ENCODE results near the gene SLITRK3. TPM values are rescaled to one million over a fixed set of nuclear protein-coding genes. Genes with fewer than 3 reads are reported as not detected.

SLITRK3 gene
- polyA plus RNA-seq, 3 donors = not detected

Other genes with a start within 250 kb of the SLITRK3 start
- gene SI, start 117.9 kb downstream of the SLITRK3 start, polyA plus RNA-seq = not detected